ENCODE measurements around the gene ASPN. TPM values are rescaled to one million over a fixed set of nuclear protein-coding genes. Genes with fewer than 3 reads are reported as not detected.
A peak's percentile ranks its signal among the peaks of the same experiment; 100 is the strongest.

The ASPN gene
- total RNA-seq, 4 donors from 2014 or later: 1.5 to 102 (median 3.9) TPM

- in situ Hi-C loops (cut with MboI; ENCODE audit: low pct_ligation_motif_present in 1 of 4, low pct_unique_long_range_greater_than_20kb in 1 of 4, low sequenced_read_pairs in 3 of 4) (no loop called here), intact Hi-C loops (cut with DNase I; ENCODE audit: low total_unique reads) (no loop called here)
- Histone ChIP-seq H3K36me3 (no peaks in the 10 kb centered on the region), H3K4me1 (peaks cover 0 to 36% (median 4%) of the 10 kb centered on the region in 4 donors), H3K27me3 (no peaks in the 10 kb centered on the region), H3K27ac (peak overlapping the region in 2 of 4 donors; percentile 59 to 62), H3K9me3 (no peaks in the 10 kb centered on the region), H3K4me3 (no peak overlapping the region)
- 84 to 89% methylated on average over 3 of the region's 3 CpGs for WGBS, 2 donors (ENCODE audit: low coverage in 1 of 2)
- no peak for DNase-seq
- TF ChIP-seq EP300 (IDR thresholded peaks at IDR 0.05; ENCODE audit: low read depth) (no peak), CTCF (IDR thresholded peaks at IDR 0.05) (no peak), POLR2A (IDR thresholded peaks at IDR 0.05) (no peak), POLR2AphosphoS5 (IDR thresholded peaks at IDR 0.05) (no peak)
Observed at GRCh38 chr9:92484563-92484962, 2.3 kb upstream of the ASPN start.

DNA sequence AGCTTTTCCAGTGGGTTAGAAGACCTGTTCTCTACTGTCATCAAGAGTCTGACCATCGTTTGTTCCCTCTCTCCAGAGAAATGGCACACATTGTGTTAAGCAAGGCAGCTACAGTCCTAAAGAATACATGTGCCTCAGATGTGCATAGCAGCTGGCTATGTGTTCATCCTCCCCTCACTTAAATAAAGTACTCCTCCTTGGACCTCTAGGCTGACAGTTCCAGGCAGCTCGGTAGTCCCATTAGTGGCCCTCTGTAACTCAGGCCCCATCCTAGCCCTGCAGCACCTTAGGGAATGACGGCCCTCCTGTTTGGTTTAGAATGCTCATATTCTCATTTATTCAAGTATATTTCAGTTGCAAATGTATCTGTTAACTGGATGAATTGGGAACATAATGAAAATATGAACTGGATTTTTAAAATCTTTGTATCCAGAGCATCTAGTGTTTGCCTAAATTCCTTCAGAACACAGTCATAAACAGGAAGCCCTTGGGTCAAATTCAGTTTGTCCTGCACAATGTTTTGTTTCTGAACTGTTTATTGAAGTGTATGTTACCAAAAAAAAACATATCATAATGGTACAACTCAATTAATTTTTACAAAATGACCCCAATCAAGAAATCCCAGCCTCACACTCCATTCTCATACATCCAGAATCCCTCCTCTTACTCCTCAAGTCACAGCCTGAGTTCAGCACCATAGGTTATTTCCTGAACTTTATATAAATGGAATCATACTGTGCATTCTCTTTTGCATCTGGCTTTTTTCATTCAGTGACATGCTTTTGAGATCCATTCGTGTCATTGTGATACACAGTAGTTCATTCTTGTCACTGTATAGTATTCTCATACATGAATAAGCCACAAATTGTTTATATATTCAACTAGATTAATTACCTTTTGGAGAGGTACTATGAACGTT, 1.6 kb upstream of the ASPN start:
- in situ Hi-C loops (cut with MboI; ENCODE audit: low pct_ligation_motif_present in 1 of 4, low pct_unique_long_range_greater_than_20kb in 1 of 4, low sequenced_read_pairs in 3 of 4): no loop called here
- H3K36me3 ChIP-seq: no peaks in the 10 kb centered on the region
- WGBS, 2 donors (ENCODE audit: low coverage in 1 of 2): 45 to 73% methylated on average over 3 to 5 of the region's 5 CpGs
- peaks cover 0 to 40% (median 3%) of the 10 kb centered on the region in 4 donors for H3K4me1 ChIP-seq
- TF ChIP-seq POLR2AphosphoS5 (IDR thresholded peaks at IDR 0.05) (no peak), POLR2A (IDR thresholded peaks at IDR 0.05) (no peak), EP300 (IDR thresholded peaks at IDR 0.05; ENCODE audit: low read depth) (no peak), CTCF (IDR thresholded peaks at IDR 0.05) (no peak)
- H3K27me3 ChIP-seq: no peaks in the 10 kb centered on the region
- no peak for DNase-seq
- H3K4me3 ChIP-seq: no peak overlapping the region
- no peaks in the 10 kb centered on the region for H3K9me3 ChIP-seq
- peak overlapping the region; percentile 47 to 62 (median 60) for H3K27ac ChIP-seq
- intact Hi-C loops (cut with DNase I; ENCODE audit: low total_unique reads): no loop called here

DNA sequence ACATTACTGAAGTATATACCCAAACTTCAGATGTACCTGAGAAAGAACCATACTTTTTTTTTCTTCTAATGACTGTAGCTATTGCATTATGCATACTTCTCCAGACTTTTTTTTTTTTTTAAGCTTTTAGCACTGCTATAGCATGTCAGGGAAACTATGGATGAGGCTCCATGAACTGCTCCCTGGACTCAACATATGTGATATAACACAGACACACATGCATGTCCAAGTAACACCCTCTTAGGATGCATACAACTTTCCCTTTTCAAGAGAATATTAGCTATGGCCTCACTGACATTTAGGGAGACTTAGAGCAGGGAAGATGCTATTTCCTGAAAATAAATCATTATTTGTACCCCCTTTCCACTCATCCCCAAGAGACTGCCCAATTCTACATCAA, 499 bp upstream of the ASPN start:
- Histone ChIP-seq H3K36me3 (no peaks in the 10 kb centered on the region), H3K27ac (peak overlapping the region; percentile 47 to 78 (median 60)), H3K27me3 (no peaks in the 10 kb centered on the region), H3K4me1 (peaks cover 0 to 41% (median 2%) of the 10 kb centered on the region in 4 donors), H3K4me3 (no peak overlapping the region), H3K9me3 (no peaks in the 10 kb centered on the region)
- in situ Hi-C loops (cut with MboI; ENCODE audit: low pct_ligation_motif_present in 1 of 4, low pct_unique_long_range_greater_than_20kb in 1 of 4, low sequenced_read_pairs in 3 of 4) (no loop called here), intact Hi-C loops (cut with DNase I; ENCODE audit: low total_unique reads) (no loop called here)
- no peak for DNase-seq
- TF ChIP-seq CTCF (IDR thresholded peaks at IDR 0.05): no peak
- no peak for TF ChIP-seq POLR2A (IDR thresholded peaks at IDR 0.05)
- no peak for TF ChIP-seq POLR2AphosphoS5 (IDR thresholded peaks at IDR 0.05)
- no peak for TF ChIP-seq EP300 (IDR thresholded peaks at IDR 0.05; ENCODE audit: low read depth)

DNA sequence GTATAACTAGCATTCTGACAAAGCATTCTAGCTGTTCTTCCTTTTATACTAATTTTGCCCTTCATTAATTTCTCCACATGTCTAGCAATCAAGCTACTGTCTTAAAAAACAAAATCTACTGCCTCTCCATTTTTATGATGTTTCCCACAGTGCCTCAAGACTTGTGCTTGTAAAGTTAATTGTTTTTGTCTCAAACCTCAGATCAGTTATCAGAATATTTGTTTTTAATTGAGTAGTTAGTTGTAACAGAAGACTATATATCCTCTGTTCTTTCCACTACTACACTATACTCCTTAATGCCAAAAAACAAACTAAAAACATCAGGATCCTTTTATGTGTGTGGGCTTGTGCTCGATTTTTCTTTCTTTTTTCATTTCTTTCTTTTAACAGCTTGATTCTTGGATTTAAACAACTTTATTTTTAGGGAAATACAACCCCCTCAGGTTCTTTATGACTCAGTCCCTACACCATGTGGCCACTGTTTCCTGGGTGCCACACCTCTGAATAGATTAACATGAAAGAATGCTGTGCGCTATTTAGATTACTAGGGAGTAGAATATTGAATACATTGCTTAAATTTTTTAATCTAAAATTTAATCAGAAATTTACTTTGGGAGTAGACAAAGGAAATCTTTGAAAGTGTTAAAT, 1.2 kb downstream of the ASPN start:
- Histone ChIP-seq H3K4me3 (peak overlapping the region in 1 of 4 donors; percentile 17), H3K4me1 (peaks cover 0 to 41% (median 2%) of the 10 kb centered on the region in 4 donors), H3K9me3 (no peaks in the 10 kb centered on the region), H3K27me3 (no peaks in the 10 kb centered on the region), H3K36me3 (no peaks in the 10 kb centered on the region), H3K27ac (peak overlapping the region; percentile 62 to 78 (median 70))
- in situ Hi-C loops (cut with MboI; ENCODE audit: low pct_ligation_motif_present in 1 of 4, low pct_unique_long_range_greater_than_20kb in 1 of 4, low sequenced_read_pairs in 3 of 4): no loop called here
- no peak for DNase-seq
- 41 to 54% methylated on average over 2 of the region's 2 CpGs for WGBS, 2 donors (ENCODE audit: low coverage in 1 of 2)
- intact Hi-C loops (cut with DNase I; ENCODE audit: low total_unique reads): no loop called here
- no peak for TF ChIP-seq POLR2A (IDR thresholded peaks at IDR 0.05)
- TF ChIP-seq POLR2AphosphoS5 (IDR thresholded peaks at IDR 0.05): no peak
- TF ChIP-seq EP300 (IDR thresholded peaks at IDR 0.05; ENCODE audit: low read depth): no peak
- no peak for TF ChIP-seq CTCF (IDR thresholded peaks at IDR 0.05)

All from transverse colon (tissue), 4 donors.